ENCODE measurements around the gene TTC36. TPM values are rescaled to one million over a fixed set of nuclear protein-coding genes. Genes with fewer than 3 reads are reported as not detected.
"Not testable (repeated sequence)": the region's sequence is repeated elsewhere in the genome, so short reads cannot be mapped to it uniquely, and the experiment has no call there.

TTC36 gene
- 0.31 TPM for polyA plus RNA-seq (2013, experiment 1 of 2; ENCODE audit: insufficient read length)
- polyA plus RNA-seq (2013, experiment 2 of 2; ENCODE audit: insufficient read length): not detected

- no peak for DNase-seq
These were observed at the start of gene TTC36 for GRCh38 chr11:118527109-118527508. TSS of gene TTC36 (plus strand) at chr11:118527474. CDS start at chr11:118527495, 21 bp downstream.

GRCh38 chr11:118481238-118481637 is 46.0 kb upstream of the TTC36 start:
- DNase-seq: not testable (repeated sequence)

- no peak for DNase-seq
These were observed 42.9 kb upstream of the TTC36 start for GRCh38 chr11:118484405-118484804.

GRCh38 chr11:118485273-118485672 is 42.0 kb upstream of the TTC36 start:
- no peak for DNase-seq

- peak; percentile 68 for DNase-seq
These were observed 38.7 kb upstream of the TTC36 start for GRCh38 chr11:118488480-118489109.

- no peak for DNase-seq
These were observed 36.2 kb upstream of the TTC36 start for GRCh38 chr11:118491041-118491440.

GRCh38 chr11:118497831-118498230 is 29.4 kb upstream of the TTC36 start:
- DNase-seq: peak; percentile 72

- DNase-seq: no peak
These were observed 24.1 kb upstream of the TTC36 start for GRCh38 chr11:118503216-118503615.

- no peak for DNase-seq
These were observed 15.7 kb upstream of the TTC36 start for GRCh38 chr11:118511601-118512000.

GRCh38 chr11:118514103-118514502 is 13.2 kb upstream of the TTC36 start:
- no peak for DNase-seq

GRCh38 chr11:118519549-118519948 is 7.7 kb upstream of the TTC36 start:
- DNase-seq: no peak

GRCh38 chr11:118521892-118522311 is 5.4 kb upstream of the TTC36 start:
- no peak for DNase-seq

GRCh38 chr11:118522571-118523072 is 4.7 kb upstream of the TTC36 start:
- DNase-seq: peak; percentile 28

GRCh38 chr11:118524356-118524755 is 2.9 kb upstream of the TTC36 start:
- DNase-seq: no peak

- no peak for DNase-seq
These were observed 2.4 kb upstream of the TTC36 start for GRCh38 chr11:118524757-118525470.

- no peak for DNase-seq
These were observed 586 bp upstream of the TTC36 start for GRCh38 chr11:118526688-118527087.

GRCh38 chr11:118528511-118528910 is 1.2 kb downstream of the TTC36 start:
- no peak for DNase-seq

- DNase-seq: no peak
These were observed 2.4 kb downstream of the TTC36 start for GRCh38 chr11:118529584-118530175.

GRCh38 chr11:118530180-118530682 is 3.0 kb downstream of the TTC36 start:
- no peak for DNase-seq

GRCh38 chr11:118530683-118531596 is 3.7 kb downstream of the TTC36 start, which contains the start of gene TMEM25:
TSS of gene TMEM25 (plus strand) at chr11:118531192. CDS start at chr11:118531802, 610 bp downstream.
- DNase-seq: peak; percentile 41

- DNase-seq: no peak
These were observed 4.4 kb downstream of the TTC36 start for GRCh38 chr11:118531597-118532084.

- DNase-seq: no peak
These were observed 4.8 kb downstream of the TTC36 start for GRCh38 chr11:118532091-118532490.

Data from fibroblast of skin of back (primary cell).